IMR-90 (cell line): ENCODE data around the gene ZNF398. TPM values are rescaled to one million over a fixed set of nuclear protein-coding genes. Genes with fewer than 3 reads are reported as not detected.

Experiments
- ATAC-seq: fragments of 200-7000 bp; cut with Tn5 transposase; 2 replicates; pipeline ENCODE4 v1.9.1; 2020; ENCODE audit warnings: low read depth, mild to moderate bottlenecking, moderate library complexity
- BruUV-seq: library from RNA; stranded (reverse); fragments of 400-500 nt; replicated peaks from 2 replicates; lab custom pipeline; 2021; lab: Mats Ljungman, UMichigan
- CTCF ChIA-PET: fragments of 300-600 bp; formaldehyde crosslinking; extraction: SDS; loops from one replicate; lab custom pipeline; 2021; ENCODE audit warnings: antibody characterized with exemption; lab: Yijun Ruan, JAX
- POLR2A ChIA-PET: fragments of 300-600 bp; sonication (Branson Sonifier 250); formaldehyde crosslinking; loops from one replicate; lab custom pipeline; 2022; ENCODE audit warnings: antibody characterized with exemption; ENCODE audit not compliant: unreplicated experiment; lab: Charles Lee
- DNase-seq: peaks from one replicate; pipeline ENCODE4 v3.0.0; 2013
- H2AFZ ChIP-seq: replicated peaks from 2 replicates; pipeline ENCODE3; 2013; ENCODE audit warnings: low read length, mild to moderate bottlenecking; ENCODE audit not compliant: poor library complexity
- H2AK5ac ChIP-seq: 2 replicates; pipeline ENCODE4 v1.6.1; 2013; ENCODE audit warnings: low read depth, low read length, inconsistent platforms
- H2AK9ac ChIP-seq: replicated peaks from 2 replicates; pipeline ENCODE3; 2013; ENCODE audit warnings: mild to moderate bottlenecking, low read depth, low read length, moderate library complexity; ENCODE audit not compliant: poor library complexity
- H2BK120ac ChIP-seq: 2 replicates; pipeline ENCODE4 v1.6.1; 2013; ENCODE audit warnings: low read depth, low read length, inconsistent platforms
- H2BK15ac ChIP-seq: 3 replicates; pipeline ENCODE4 v1.6.1; 2013; ENCODE audit warnings: low read depth, low read length, inconsistent platforms
- H2BK20ac ChIP-seq: 2 replicates; pipeline ENCODE4 v1.6.1; 2013; ENCODE audit warnings: low read depth, mild to moderate bottlenecking, inconsistent platforms, low read length, moderate library complexity
- H2BK5ac ChIP-seq: 2 replicates; pipeline ENCODE4 v1.6.1; 2013; ENCODE audit warnings: mild to moderate bottlenecking, low read depth, low read length, inconsistent platforms; ENCODE audit not compliant: poor library complexity, severe bottlenecking
- H3K14ac ChIP-seq: replicated peaks from 2 replicates; pipeline ENCODE4 v1.6.1; 2013; ENCODE audit warnings: low read depth, low read length, inconsistent platforms
- H3K18ac ChIP-seq: 2 replicates; pipeline ENCODE4 v1.6.1; 2013; ENCODE audit warnings: low read depth, low read length, control low read depth
- H3K23ac ChIP-seq: 2 replicates; pipeline ENCODE4 v1.6.1; 2013; ENCODE audit warnings: low read depth, low read length, inconsistent platforms
- H3K27ac ChIP-seq: 2 replicates; pipeline ENCODE4 v1.5.1; 2013; ENCODE audit warnings: mild to moderate bottlenecking, control low read depth, low read length; ENCODE audit not compliant: insufficient read depth
- H3K27me3 ChIP-seq: 2 replicates; pipeline ENCODE4 v1.6.1; 2013; ENCODE audit warnings: low read length; ENCODE audit not compliant: control insufficient read depth, insufficient read depth
- H3K36me3 ChIP-seq: 2 replicates; pipeline ENCODE4 v1.6.1; 2013; ENCODE audit warnings: low read length, mixed read lengths; ENCODE audit not compliant: control insufficient read depth, insufficient read depth
- H3K4ac ChIP-seq: 2 replicates; pipeline ENCODE4 v1.6.1; 2013; ENCODE audit warnings: low read depth, low read length, inconsistent platforms
- H3K4me1 ChIP-seq: 2 replicates; pipeline ENCODE4 v1.6.1; 2013; ENCODE audit warnings: low read length, mixed read lengths; ENCODE audit not compliant: control insufficient read depth, insufficient read depth
- H3K4me2 ChIP-seq: 2 replicates; pipeline ENCODE4 v1.6.1; 2013; ENCODE audit warnings: low read depth, mild to moderate bottlenecking, control low read depth, low read length, moderate library complexity
- H3K4me3 ChIP-seq: 2 replicates; pipeline ENCODE4 v1.5.1; 2013; ENCODE audit warnings: low read depth, mild to moderate bottlenecking, control low read depth, low read length, moderate library complexity; ENCODE audit not compliant: insufficient read depth
- H3K56ac ChIP-seq: 2 replicates; pipeline ENCODE4 v1.6.1; 2013; ENCODE audit warnings: low read length, inconsistent platforms; ENCODE audit not compliant: insufficient read depth; ENCODE audit errors: extremely low read depth
- H3K79me1 ChIP-seq, 2 experiments: 2 replicates each; pipeline ENCODE4 v1.6.1; 2013; ENCODE audit warnings: low read length in 2 of 2, inconsistent platforms in 1 of 2, low read depth in 1 of 2
- H3K9ac ChIP-seq: 2 replicates; pipeline ENCODE4 v1.6.1; 2013; ENCODE audit warnings: low read depth, low read length, control low read depth
- H3K9me1 ChIP-seq: 2 replicates; pipeline ENCODE4 v1.6.1; 2013; ENCODE audit warnings: low read length, inconsistent platforms; ENCODE audit not compliant: insufficient read depth
- H3K9me3 ChIP-seq: 2 replicates; pipeline ENCODE4 v1.6.1; 2013; ENCODE audit warnings: low read length; ENCODE audit not compliant: control insufficient read depth, insufficient read depth
- H4K20me1 ChIP-seq: 2 replicates; pipeline ENCODE4 v1.6.1; 2013; ENCODE audit warnings: low read length, inconsistent platforms; ENCODE audit not compliant: insufficient read depth
- H4K5ac ChIP-seq: 2 replicates; pipeline ENCODE4 v1.6.1; 2013; ENCODE audit warnings: mild to moderate bottlenecking, low read depth, low read length, control low read depth
- H4K8ac ChIP-seq, 2 experiments: 2 replicates each; pipeline ENCODE4 v1.6.1; 2013; ENCODE audit warnings: low read depth in 2 of 2, low read length in 2 of 2, control low read depth in 1 of 2, inconsistent platforms in 1 of 2
- H4K91ac ChIP-seq: 2 replicates; pipeline ENCODE4 v1.6.1; 2013; ENCODE audit warnings: low read depth, low read length, inconsistent platforms; ENCODE audit not compliant: insufficient read depth
- BHLHE40 ChIP-seq: fragments of 150-350 bp; IDR thresholded peaks from 2 replicates; pipeline ENCODE4 v1.6.1; 2016; ENCODE audit warnings: mild to moderate bottlenecking, low read depth, low read length
- MAZ ChIP-seq: IDR thresholded peaks from 2 replicates; pipeline ENCODE4 v1.6.1; 2012; ENCODE audit warnings: low read depth, mild to moderate bottlenecking, low read length, improper control_type of control experiment, moderate library complexity, borderline replicate concordance
- NFE2L2 ChIP-seq: fragments of 150-350 bp; IDR thresholded peaks from 2 replicates; pipeline ENCODE4 v1.6.1; 2016; ENCODE audit warnings: low read depth, mild to moderate bottlenecking, low read length
- WGBS, 2 experiments: methylation state at CpG; one replicate each; pipeline versions ENCODE4 v1.1.5 to v1.1.7; 2013; ENCODE audit warnings: missing lambda C conversion rate in 2 of 2; ENCODE audit not compliant: insufficient read length in 1 of 2; ENCODE audit errors: extremely low coverage in 2 of 2; 5-methylcytosine and 5-hydroxymethylcytosine counted together
- dilution Hi-C: fragments of 300-500 bp; cut with HindIII; formaldehyde crosslinking; loops from one replicate; pipeline ENCODE4 v1.14.3; 2018; ENCODE audit warnings: low sequenced_read_pairs; ENCODE audit not compliant: unreplicated experiment
- in situ Hi-C: fragments of 300-500 bp; cut with MboI; formaldehyde crosslinking; loops from 3 replicates; pipeline ENCODE4 v1.14.3; 2019; ENCODE audit warnings: low sequenced_read_pairs, inconsistent platforms, mixed read lengths
- intact Hi-C: fragments of 100-400 bp; cut with micrococcal nuclease; formaldehyde crosslinking; loops from 2 replicates; pipeline ENCODE4 v1.10.0; 2022
- polyA plus RNA-seq, 3 experiments: library from polyadenylated mRNA; depleted of rRNA; stranded (reverse); fragments of >200 nt; gene quantifications; 2 replicates each; pipeline ENCODE4 v1.2.3, GENCODE V29; 2012; ENCODE audit warnings: low replicate concordance in 1 of 3
- total RNA-seq: library from RNA; depleted of rRNA; stranded (reverse); fragments of >200 nt; gene quantifications from 2 replicates; pipeline ENCODE4 v1.2.3, GENCODE V29; 2012
- TF ChIP-seq, protein P1 (sequence below): conservative IDR thresholded peaks from 2 replicates; pipeline ENCODE4 v1.5.1; 2012; ENCODE audit warnings: mild to moderate bottlenecking, low read depth, low read length, improper control_type of control experiment

The ZNF398 gene
- total and polyA plus RNA-seq, 2 of the 4 experiments (the other 2 are of a cell fraction): 5.7 to 7.9 TPM

DNA sequence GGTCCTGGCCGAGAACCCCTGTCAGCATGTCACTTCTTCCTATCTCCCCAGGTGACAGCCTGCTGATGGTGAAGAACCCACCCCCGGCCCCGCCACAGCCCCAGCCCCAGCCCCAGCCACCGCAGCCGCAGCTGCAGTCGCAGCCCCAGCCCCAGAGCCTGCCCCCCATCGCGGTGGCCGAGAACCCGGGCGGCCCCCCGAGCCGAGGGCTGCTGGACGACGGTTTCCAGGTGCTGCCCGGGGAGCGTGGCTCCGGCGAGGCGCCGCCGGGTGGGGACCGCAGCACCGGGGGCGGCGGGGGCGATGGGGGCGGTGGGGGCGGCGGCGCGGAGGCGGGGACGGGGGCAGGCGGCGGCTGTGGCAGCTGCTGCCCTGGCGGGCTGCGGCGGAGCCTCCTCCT, 76.5 kb downstream of the ZNF398 start:
- H2BK120ac ChIP-seq: no peak overlapping the region
- no peak overlapping the region for H2AFZ ChIP-seq
- no peak overlapping the region for H3K23ac ChIP-seq
- POLR2A ChIA-PET: no interaction called here
- no peak overlapping the region for H2BK5ac ChIP-seq
- ATAC-seq (no peak), DNase-seq (no peak)
- intact Hi-C loops (no loop called here), dilution Hi-C loops (no loop called here), in situ Hi-C loops (no loop called here)
- H3K79me1 ChIP-seq: peaks cover 0 to 7% of the 10 kb centered on the region in 2 experiments; a peak in 1 of 4 replicates
- H3K4me1 ChIP-seq: peaks cover 3% of the 10 kb centered on the region
- no peak overlapping the region for H3K18ac ChIP-seq
- H3K9me1 ChIP-seq: no peaks in the 10 kb centered on the region; the same call in 1 of the 2 replicates
- H3K4ac ChIP-seq: no peak overlapping the region
- no peaks in the 10 kb centered on the region for H3K27me3 ChIP-seq
- H4K5ac ChIP-seq: no peak overlapping the region
- no peak overlapping the region for H4K91ac ChIP-seq
- H2BK15ac ChIP-seq: no peak overlapping the region
- no peak overlapping the region for H2AK9ac ChIP-seq
- no peak for TF ChIP-seq MAZ
- no peak for TF ChIP-seq BHLHE40
- TF ChIP-seq NFE2L2: no peak
- TF ChIP-seq, protein P1, sequence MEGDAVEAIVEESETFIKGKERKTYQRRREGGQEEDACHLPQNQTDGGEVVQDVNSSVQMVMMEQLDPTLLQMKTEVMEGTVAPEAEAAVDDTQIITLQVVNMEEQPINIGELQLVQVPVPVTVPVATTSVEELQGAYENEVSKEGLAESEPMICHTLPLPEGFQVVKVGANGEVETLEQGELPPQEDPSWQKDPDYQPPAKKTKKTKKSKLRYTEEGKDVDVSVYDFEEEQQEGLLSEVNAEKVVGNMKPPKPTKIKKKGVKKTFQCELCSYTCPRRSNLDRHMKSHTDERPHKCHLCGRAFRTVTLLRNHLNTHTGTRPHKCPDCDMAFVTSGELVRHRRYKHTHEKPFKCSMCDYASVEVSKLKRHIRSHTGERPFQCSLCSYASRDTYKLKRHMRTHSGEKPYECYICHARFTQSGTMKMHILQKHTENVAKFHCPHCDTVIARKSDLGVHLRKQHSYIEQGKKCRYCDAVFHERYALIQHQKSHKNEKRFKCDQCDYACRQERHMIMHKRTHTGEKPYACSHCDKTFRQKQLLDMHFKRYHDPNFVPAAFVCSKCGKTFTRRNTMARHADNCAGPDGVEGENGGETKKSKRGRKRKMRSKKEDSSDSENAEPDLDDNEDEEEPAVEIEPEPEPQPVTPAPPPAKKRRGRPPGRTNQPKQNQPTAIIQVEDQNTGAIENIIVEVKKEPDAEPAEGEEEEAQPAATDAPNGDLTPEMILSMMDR: no peak
- H3K9ac ChIP-seq: no peak overlapping the region
- H3K36me3 ChIP-seq: peaks cover 39% of the 10 kb centered on the region
- no peaks in the 10 kb centered on the region for H3K9me3 ChIP-seq
- no peak overlapping the region for H3K4me3 ChIP-seq
- no peak overlapping the region for H3K14ac ChIP-seq
- BruUV-seq: no TSS peak
- WGBS, 2 experiments: 100% methylated on average over 5 of the region's 39 CpGs; no CpG with 5 or more reads in 1 of the 2 experiments
- no peak overlapping the region for H2AK5ac ChIP-seq
- no peaks in the 10 kb centered on the region for H4K20me1 ChIP-seq
- CTCF ChIA-PET: no interaction called here
- no peak overlapping the region for H3K27ac ChIP-seq
- H3K4me2 ChIP-seq: no peak overlapping the region
- no peak overlapping the region for H3K56ac ChIP-seq
- no peak overlapping the region for H2BK20ac ChIP-seq
- no peak overlapping the region for H4K8ac ChIP-seq
